HG02981 (cell line): ENCODE data around the gene NKD2.
"Not testable (repeated sequence)": the region's sequence is repeated elsewhere in the genome, so short reads cannot be mapped to it uniquely, and the experiment has no call there.

Experiments used
- ATAC-seq: cut with Tn5 transposase; IDR thresholded peaks from one replicate; pipeline ENCODE4 v1.9.1; 2021; ENCODE audit warnings: mild to moderate bottlenecking, moderate library complexity; ENCODE audit not compliant: unreplicated experiment

The NKD2 gene

GRCh38 chr5:1012313-1012841 is 3.8 kb downstream of the NKD2 start:
- ATAC-seq: no peak

GRCh38 chr5:1012900-1013237 is 4.3 kb downstream of the NKD2 start:
- ATAC-seq: no peak

- ATAC-seq: no peak
These were observed 4.8 kb downstream of the NKD2 start for GRCh38 chr5:1013238-1013947.

- no peak for ATAC-seq
These were observed 5.3 kb downstream of the NKD2 start for GRCh38 chr5:1013948-1014301.

- ATAC-seq: no peak
These were observed 5.7 kb downstream of the NKD2 start for GRCh38 chr5:1014346-1014745.

- no peak for ATAC-seq
These were observed 6.2 kb downstream of the NKD2 start for GRCh38 chr5:1014781-1015221.

- ATAC-seq: no peak
These were observed 6.9 kb downstream of the NKD2 start for GRCh38 chr5:1015507-1015906.

GRCh38 chr5:1016036-1016435 is 7.4 kb downstream of the NKD2 start:
- no peak for ATAC-seq

GRCh38 chr5:1016476-1016875 is 7.9 kb downstream of the NKD2 start:
- no peak for ATAC-seq

GRCh38 chr5:1017056-1017455 is 8.5 kb downstream of the NKD2 start:
- ATAC-seq: no peak

- ATAC-seq: no peak
These were observed 9.3 kb downstream of the NKD2 start for GRCh38 chr5:1017691-1018455.

GRCh38 chr5:1018596-1018995 is 10.0 kb downstream of the NKD2 start:
- no peak for ATAC-seq

GRCh38 chr5:1019001-1019905 is 10.7 kb downstream of the NKD2 start:
- no peak for ATAC-seq

GRCh38 chr5:1020452-1020961 is 11.9 kb downstream of the NKD2 start:
- ATAC-seq: no peak

GRCh38 chr5:1021136-1021968 is 12.8 kb downstream of the NKD2 start:
- ATAC-seq: no peak

GRCh38 chr5:1021969-1022336 is 13.4 kb downstream of the NKD2 start:
- ATAC-seq: not testable (repeated sequence)

GRCh38 chr5:1026700-1027621 is 18.4 kb downstream of the NKD2 start:
- ATAC-seq: no peak

- ATAC-seq: no peak
These were observed 19.2 kb downstream of the NKD2 start for GRCh38 chr5:1027631-1028441.
